Lower leg skin (tissue), 4 donors: ENCODE measurements around the gene WFDC12. TPM values are rescaled to one million over a fixed set of nuclear protein-coding genes. Genes with fewer than 3 reads are reported as not detected.

ENCODE experiments used
- DNase-seq, 2 donors: peaks; one replicate each; pipeline ENCODE4 v3.0.0-alpha.2; 2019; ENCODE audit warnings: low spot score in 2 of 2
- H3K4me3 ChIP-seq: fragments of 200-600 bp; sonication (generic); 2 replicates; pipeline ENCODE4 v1.5.1; 2017; ENCODE audit warnings: mild to moderate bottlenecking, low read depth; ENCODE audit not compliant: poor library complexity, severe bottlenecking
- POLR2A ChIP-seq, 2 donors: fragments of 450-650 bp; IDR thresholded peaks; one replicate each; pipeline ENCODE4 v1.6.1; 2016 to 2017; ENCODE audit warnings: antibody characterized with exemption in 2 of 2, mild to moderate bottlenecking in 1 of 2, moderate library complexity in 1 of 2
- WGBS, 2 donors: methylation state at CpG; one replicate each; pipeline ENCODE4 v1.1.5; 2018; 5-methylcytosine and 5-hydroxymethylcytosine counted together
- intact Hi-C: fragments of 100-400 bp; cut with DNase I; formaldehyde crosslinking; loops from one replicate; pipeline ENCODE4 v1.15.0; 2023; ENCODE audit warnings: low total_unique reads
- total RNA-seq, 4 donors: library from RNA; depleted of rRNA; stranded (reverse); fragments of >200 nt; gene quantifications; one replicate each; pipeline ENCODE4 v1.1.0, GENCODE V29; 2016
- TF ChIP-seq, protein P1 (sequence below), 3 donors: fragments of 450-650 bp; IDR thresholded peaks; one replicate each; pipeline ENCODE4 v1.5.1; 2016; ENCODE audit warnings: antibody characterized with exemption in 3 of 3, mild to moderate bottlenecking in 3 of 3, moderate library complexity in 2 of 3

Gene WFDC12
- total RNA-seq, 4 donors from 2014 or later: 5.0 to 13.5 (median 9.4) TPM

GRCh38 chr20:45087097-45087790 lies 37.0 kb downstream of the WFDC12 start:
- no peak for DNase-seq
- TF ChIP-seq, protein P1, sequence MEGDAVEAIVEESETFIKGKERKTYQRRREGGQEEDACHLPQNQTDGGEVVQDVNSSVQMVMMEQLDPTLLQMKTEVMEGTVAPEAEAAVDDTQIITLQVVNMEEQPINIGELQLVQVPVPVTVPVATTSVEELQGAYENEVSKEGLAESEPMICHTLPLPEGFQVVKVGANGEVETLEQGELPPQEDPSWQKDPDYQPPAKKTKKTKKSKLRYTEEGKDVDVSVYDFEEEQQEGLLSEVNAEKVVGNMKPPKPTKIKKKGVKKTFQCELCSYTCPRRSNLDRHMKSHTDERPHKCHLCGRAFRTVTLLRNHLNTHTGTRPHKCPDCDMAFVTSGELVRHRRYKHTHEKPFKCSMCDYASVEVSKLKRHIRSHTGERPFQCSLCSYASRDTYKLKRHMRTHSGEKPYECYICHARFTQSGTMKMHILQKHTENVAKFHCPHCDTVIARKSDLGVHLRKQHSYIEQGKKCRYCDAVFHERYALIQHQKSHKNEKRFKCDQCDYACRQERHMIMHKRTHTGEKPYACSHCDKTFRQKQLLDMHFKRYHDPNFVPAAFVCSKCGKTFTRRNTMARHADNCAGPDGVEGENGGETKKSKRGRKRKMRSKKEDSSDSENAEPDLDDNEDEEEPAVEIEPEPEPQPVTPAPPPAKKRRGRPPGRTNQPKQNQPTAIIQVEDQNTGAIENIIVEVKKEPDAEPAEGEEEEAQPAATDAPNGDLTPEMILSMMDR (IDR thresholded peaks at IDR 0.05): no peak
- no peak for TF ChIP-seq POLR2A (IDR thresholded peaks at IDR 0.05)
- H3K4me3 ChIP-seq: no peak overlapping the region
- intact Hi-C loops: no loop called here
- 79 to 86% methylated on average over 3 of the region's 3 CpGs for WGBS, 2 donors

- intact Hi-C loops: no loop called here
- 93 to 95% methylated on average over 1 of the region's 1 CpG for WGBS, 2 donors
- no peak for DNase-seq
- H3K4me3 ChIP-seq: no peak overlapping the region
- TF ChIP-seq POLR2A (IDR thresholded peaks at IDR 0.05): no peak
- TF ChIP-seq, protein P1 (IDR thresholded peaks at IDR 0.05): no peak
These were observed 38.4 kb downstream of the WFDC12 start for GRCh38 chr20:45085867-45086266.

GRCh38 chr20:45085289-45085688 lies 39.0 kb downstream of the WFDC12 start:
- WGBS, 2 donors: 55 to 56% methylated on average over 2 of the region's 2 CpGs

DNA sequence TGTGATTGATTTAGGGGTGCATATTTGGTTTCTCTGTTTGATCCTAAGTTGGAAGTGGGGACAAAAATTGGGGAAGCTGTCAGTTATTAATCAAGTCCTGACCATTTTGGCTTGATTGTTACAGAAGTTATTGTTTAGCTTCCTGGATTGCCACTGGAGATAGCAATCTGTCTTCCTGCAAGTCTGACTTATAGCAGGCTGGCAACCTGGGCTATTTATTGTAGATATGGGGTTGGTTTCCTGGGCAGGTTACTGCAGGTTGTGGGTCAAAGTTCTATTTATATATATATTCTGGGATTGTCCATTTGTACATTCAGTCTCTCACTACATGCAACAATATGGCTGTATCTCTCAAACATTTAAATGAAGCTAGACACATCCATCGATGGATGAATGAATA lies 41.1 kb downstream of the WFDC12 start:
- WGBS, 2 donors: 75 to 78% methylated on average over 1 of the region's 1 CpG
- DNase-seq: no peak
- no peak overlapping the region for H3K4me3 ChIP-seq
- TF ChIP-seq, protein P1 (IDR thresholded peaks at IDR 0.05): no peak
- TF ChIP-seq POLR2A (IDR thresholded peaks at IDR 0.05): no peak
- intact Hi-C loops: no loop called here

More at GRCh38 chr20:45085289-45085688, 39.0 kb downstream of the WFDC12 start:
- DNase-seq: no peak
- no peak overlapping the region for H3K4me3 ChIP-seq
- no peak for TF ChIP-seq POLR2A (IDR thresholded peaks at IDR 0.05)
- TF ChIP-seq, protein P1 (IDR thresholded peaks at IDR 0.05): no peak
- intact Hi-C loops: no loop called here

DNA sequence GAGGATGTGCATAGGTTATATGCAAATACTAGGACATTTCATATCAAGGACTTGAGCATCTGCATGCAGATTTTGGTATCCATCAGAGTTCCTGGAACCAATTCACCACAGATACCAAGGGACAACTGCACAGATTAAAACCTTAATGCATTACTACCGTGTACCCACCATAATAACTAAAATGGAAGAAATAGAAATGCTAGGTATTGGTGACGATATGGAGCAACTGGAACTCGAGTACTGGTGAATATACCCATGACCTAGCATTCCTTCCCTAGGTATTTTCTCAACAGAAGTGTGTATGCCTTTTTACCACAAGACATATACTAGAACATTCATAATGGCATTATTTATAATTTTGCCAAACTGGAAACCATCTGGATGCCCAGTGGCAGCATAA lies 41.8 kb downstream of the WFDC12 start:
- DNase-seq: no peak
- H3K4me3 ChIP-seq: no peak overlapping the region
- intact Hi-C loops: no loop called here
- 93 to 97% methylated on average over 3 of the region's 3 CpGs for WGBS, 2 donors
- TF ChIP-seq, protein P1 (IDR thresholded peaks at IDR 0.05): no peak
- no peak for TF ChIP-seq POLR2A (IDR thresholded peaks at IDR 0.05)
